HL-60/S4 treated with phorbol 12-myristate 13-acetate at 8.2 ng/mL for 4 days and 3 days (cell line): ENCODE data around the gene ULK4.
"Not testable (repeated sequence)": the region's sequence is repeated elsewhere in the genome, so short reads cannot be mapped to it uniquely, and the experiment has no call there.

Experiments used
- in situ Hi-C: fragments of 300-500 bp; cut with MboI; formaldehyde crosslinking; loops from 2 replicates; pipeline ENCODE4 v1.15.0; 2022; ENCODE audit warnings: low sequenced_read_pairs

Gene ULK4

GRCh38 chr3:41794748-41795589, 166.9 kb downstream of the ULK4 start:
- in situ Hi-C loops = no loop called here

- in situ Hi-C loops = no loop called here
These were observed 169.1 kb downstream of the ULK4 start for GRCh38 chr3:41792806-41793205.

- in situ Hi-C loops = no loop called here
These were observed 192.8 kb downstream of the ULK4 start for GRCh38 chr3:41769106-41769505.

- in situ Hi-C loops = no loop called here
These were observed 193.5 kb downstream of the ULK4 start for GRCh38 chr3:41768363-41768762.

- in situ Hi-C loops = not testable (repeated sequence)
These were observed 199.0 kb downstream of the ULK4 start for GRCh38 chr3:41762867-41763266.

GRCh38 chr3:41753651-41754050, 208.3 kb downstream of the ULK4 start:
- in situ Hi-C loops = no loop called here

GRCh38 chr3:41751597-41751996, 210.3 kb downstream of the ULK4 start:
- in situ Hi-C loops = no loop called here

GRCh38 chr3:41749988-41750387, 211.9 kb downstream of the ULK4 start:
- in situ Hi-C loops = no loop called here

- in situ Hi-C loops = no loop called here
These were observed 215.7 kb downstream of the ULK4 start for GRCh38 chr3:41746215-41746614.

- in situ Hi-C loops = no loop called here
These were observed 219.8 kb downstream of the ULK4 start for GRCh38 chr3:41742121-41742520.

- in situ Hi-C loops = no loop called here
These were observed 221.5 kb downstream of the ULK4 start for GRCh38 chr3:41740374-41740886.

- in situ Hi-C loops = no loop called here
These were observed 235.0 kb downstream of the ULK4 start for GRCh38 chr3:41726891-41727290.

GRCh38 chr3:41717641-41718040, 244.3 kb downstream of the ULK4 start:
- in situ Hi-C loops = no loop called here

- in situ Hi-C loops = no loop called here
These were observed 245.4 kb downstream of the ULK4 start for GRCh38 chr3:41716471-41716870.

GRCh38 chr3:41715376-41715775, 246.5 kb downstream of the ULK4 start:
- in situ Hi-C loops = no loop called here

GRCh38 chr3:41711651-41712050, 250.3 kb downstream of the ULK4 start:
- in situ Hi-C loops = no loop called here

GRCh38 chr3:41710646-41711388, 251.1 kb downstream of the ULK4 start:
- in situ Hi-C loops = no loop called here

- in situ Hi-C loops = not testable (repeated sequence)
These were observed 252.7 kb downstream of the ULK4 start for GRCh38 chr3:41709213-41709612.

GRCh38 chr3:41708176-41708575, 253.7 kb downstream of the ULK4 start:
- in situ Hi-C loops = no loop called here

GRCh38 chr3:41705893-41706292, 256.0 kb downstream of the ULK4 start:
- in situ Hi-C loops = no loop called here

GRCh38 chr3:41701191-41701698, 260.7 kb downstream of the ULK4 start:
- in situ Hi-C loops = no loop called here

- in situ Hi-C loops = no loop called here
These were observed 261.7 kb downstream of the ULK4 start for GRCh38 chr3:41700155-41700554.
